ENCODE measurements around the gene SERPINA5. TPM values are rescaled to one million over a fixed set of nuclear protein-coding genes. Genes with fewer than 3 reads are reported as not detected.

SERPINA5 gene
- total RNA-seq, 1 experiment from 2014 or later: 0.49 TPM

- Histone ChIP-seq H3K27me3 (ENCODE audit: control insufficient read depth, insufficient read depth, low read length) (no peaks in the 10 kb centered on the region), H3K4me3 (ENCODE audit: low read depth in 2 of 2, low read length in 2 of 2) (no peak overlapping the region), H3K36me3 (ENCODE audit: control insufficient read depth, insufficient read depth, low read length) (no peaks in the 10 kb centered on the region), H3K27ac (ENCODE audit: low read length) (no peak overlapping the region), H3K9me3 (ENCODE audit: control insufficient read depth, insufficient read depth, low read depth, low read length) (no peaks in the 10 kb centered on the region), H3K4me1 (ENCODE audit: control insufficient read depth, insufficient read depth, low read length) (no peaks in the 10 kb centered on the region; the same call in 1 of the 2 replicates)
- no peak for ATAC-seq
- POLR2A ChIA-PET: no interaction called here
- intact Hi-C loops (cut with micrococcal nuclease; ENCODE audit: unreplicated experiment): no loop called here
- DNase-seq (ENCODE audit: low read depth, low spot score): no peak
- BruUV-seq (replicated peaks): no TSS peak
- TF ChIP-seq, protein P1, sequence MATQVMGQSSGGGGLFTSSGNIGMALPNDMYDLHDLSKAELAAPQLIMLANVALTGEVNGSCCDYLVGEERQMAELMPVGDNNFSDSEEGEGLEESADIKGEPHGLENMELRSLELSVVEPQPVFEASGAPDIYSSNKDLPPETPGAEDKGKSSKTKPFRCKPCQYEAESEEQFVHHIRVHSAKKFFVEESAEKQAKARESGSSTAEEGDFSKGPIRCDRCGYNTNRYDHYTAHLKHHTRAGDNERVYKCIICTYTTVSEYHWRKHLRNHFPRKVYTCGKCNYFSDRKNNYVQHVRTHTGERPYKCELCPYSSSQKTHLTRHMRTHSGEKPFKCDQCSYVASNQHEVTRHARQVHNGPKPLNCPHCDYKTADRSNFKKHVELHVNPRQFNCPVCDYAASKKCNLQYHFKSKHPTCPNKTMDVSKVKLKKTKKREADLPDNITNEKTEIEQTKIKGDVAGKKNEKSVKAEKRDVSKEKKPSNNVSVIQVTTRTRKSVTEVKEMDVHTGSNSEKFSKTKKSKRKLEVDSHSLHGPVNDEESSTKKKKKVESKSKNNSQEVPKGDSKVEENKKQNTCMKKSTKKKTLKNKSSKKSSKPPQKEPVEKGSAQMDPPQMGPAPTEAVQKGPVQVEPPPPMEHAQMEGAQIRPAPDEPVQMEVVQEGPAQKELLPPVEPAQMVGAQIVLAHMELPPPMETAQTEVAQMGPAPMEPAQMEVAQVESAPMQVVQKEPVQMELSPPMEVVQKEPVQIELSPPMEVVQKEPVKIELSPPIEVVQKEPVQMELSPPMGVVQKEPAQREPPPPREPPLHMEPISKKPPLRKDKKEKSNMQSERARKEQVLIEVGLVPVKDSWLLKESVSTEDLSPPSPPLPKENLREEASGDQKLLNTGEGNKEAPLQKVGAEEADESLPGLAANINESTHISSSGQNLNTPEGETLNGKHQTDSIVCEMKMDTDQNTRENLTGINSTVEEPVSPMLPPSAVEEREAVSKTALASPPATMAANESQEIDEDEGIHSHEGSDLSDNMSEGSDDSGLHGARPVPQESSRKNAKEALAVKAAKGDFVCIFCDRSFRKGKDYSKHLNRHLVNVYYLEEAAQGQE (IDR thresholded peaks at IDR 0.05; ENCODE audit: insufficient read depth in 1 of 2, low read depth in 2 of 2, low read length in 1 of 2): no peak
- TF ChIP-seq, protein P2, sequence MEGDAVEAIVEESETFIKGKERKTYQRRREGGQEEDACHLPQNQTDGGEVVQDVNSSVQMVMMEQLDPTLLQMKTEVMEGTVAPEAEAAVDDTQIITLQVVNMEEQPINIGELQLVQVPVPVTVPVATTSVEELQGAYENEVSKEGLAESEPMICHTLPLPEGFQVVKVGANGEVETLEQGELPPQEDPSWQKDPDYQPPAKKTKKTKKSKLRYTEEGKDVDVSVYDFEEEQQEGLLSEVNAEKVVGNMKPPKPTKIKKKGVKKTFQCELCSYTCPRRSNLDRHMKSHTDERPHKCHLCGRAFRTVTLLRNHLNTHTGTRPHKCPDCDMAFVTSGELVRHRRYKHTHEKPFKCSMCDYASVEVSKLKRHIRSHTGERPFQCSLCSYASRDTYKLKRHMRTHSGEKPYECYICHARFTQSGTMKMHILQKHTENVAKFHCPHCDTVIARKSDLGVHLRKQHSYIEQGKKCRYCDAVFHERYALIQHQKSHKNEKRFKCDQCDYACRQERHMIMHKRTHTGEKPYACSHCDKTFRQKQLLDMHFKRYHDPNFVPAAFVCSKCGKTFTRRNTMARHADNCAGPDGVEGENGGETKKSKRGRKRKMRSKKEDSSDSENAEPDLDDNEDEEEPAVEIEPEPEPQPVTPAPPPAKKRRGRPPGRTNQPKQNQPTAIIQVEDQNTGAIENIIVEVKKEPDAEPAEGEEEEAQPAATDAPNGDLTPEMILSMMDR (IDR thresholded peaks at IDR 0.05): no peak
- CTCF ChIA-PET: no interaction called here
- in situ Hi-C loops (cut with HindIII; ENCODE audit: low pct_unique_long_range_greater_than_20kb, low sequenced_read_pairs): no loop called here
Observed at GRCh38 chr14:94569381-94570001, 11.7 kb upstream of the SERPINA5 start.

DNA sequence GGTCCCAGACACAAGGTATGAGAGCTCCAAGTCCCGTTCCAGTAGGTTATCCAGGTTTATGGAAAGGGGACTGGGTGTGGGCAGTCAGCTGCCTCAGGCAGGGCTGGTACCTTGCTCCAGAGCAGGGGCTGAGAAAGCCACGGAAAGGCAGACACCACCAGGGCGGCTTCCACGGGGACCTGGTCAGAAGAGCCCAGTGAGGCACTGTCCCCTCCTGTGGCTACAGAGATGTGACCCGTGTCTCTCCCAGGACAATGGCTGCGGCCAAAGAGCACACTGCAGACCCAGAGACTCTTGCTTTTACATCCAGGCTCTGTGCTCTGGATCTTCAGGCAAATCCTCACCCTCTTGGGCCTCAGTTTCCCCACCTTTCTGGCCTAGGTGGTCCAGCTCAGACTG lies 11.2 kb upstream of the SERPINA5 start:
- no peaks in the 10 kb centered on the region for H3K27me3 ChIP-seq (ENCODE audit: control insufficient read depth, insufficient read depth, low read length)
- H3K4me1 ChIP-seq (ENCODE audit: control insufficient read depth, insufficient read depth, low read length): no peaks in the 10 kb centered on the region; the same call in 1 of the 2 replicates
- intact Hi-C loops (cut with micrococcal nuclease; ENCODE audit: unreplicated experiment) (no loop called here), in situ Hi-C loops (cut with HindIII; ENCODE audit: low pct_unique_long_range_greater_than_20kb, low sequenced_read_pairs) (no loop called here)
- POLR2A ChIA-PET: no interaction called here
- no peaks in the 10 kb centered on the region for H3K9me3 ChIP-seq (ENCODE audit: control insufficient read depth, insufficient read depth, low read depth, low read length)
- TF ChIP-seq, protein P2 (IDR thresholded peaks at IDR 0.05): no peak
- TF ChIP-seq TCF7L2 (IDR thresholded peaks at IDR 0.05; ENCODE audit: low read depth, low read length) (no peak), POLR2AphosphoS5 (IDR thresholded peaks at IDR 0.05; ENCODE audit: low read depth, low read length) (no peak), SIN3A (IDR thresholded peaks at IDR 0.05; ENCODE audit: borderline replicate concordance, insufficient read depth, low read depth, low read length) (no peak)
- TF ChIP-seq, protein P1 (IDR thresholded peaks at IDR 0.05; ENCODE audit: insufficient read depth in 1 of 2, low read depth in 2 of 2, low read length in 1 of 2): no peak
- CTCF ChIA-PET: no interaction called here
- H3K27ac ChIP-seq (ENCODE audit: low read length): no peak overlapping the region
- BruUV-seq (replicated peaks): no TSS peak
- DNase-seq (ENCODE audit: low read depth, low spot score) (no peak), ATAC-seq (no peak)
- no peaks in the 10 kb centered on the region for H3K36me3 ChIP-seq (ENCODE audit: control insufficient read depth, insufficient read depth, low read length)
- H3K4me3 ChIP-seq (ENCODE audit: low read depth in 2 of 2, low read length in 2 of 2): no peak overlapping the region
